ENCODE data around the gene D2HGDH.

GRCh38 chr2:241796209-241796608 lies 61.8 kb downstream of the D2HGDH start:
- no peak for TF ChIP-seq CTCF (IDR thresholded peaks at IDR 0.05; ENCODE audit: low read length)
- TF ChIP-seq EZH2phosphoT487 (IDR thresholded peaks at IDR 0.05; ENCODE audit: low read length) = no peak
- TF ChIP-seq EZH2 (optimal IDR thresholded peaks at IDR 0.05; ENCODE audit: low read depth, low read length) = no peak
